HG03571 (cell line): ENCODE measurements around the gene RNASE13.

Experiments
- ATAC-seq: cut with Tn5 transposase; IDR thresholded peaks from one replicate; pipeline ENCODE4 v1.9.1; 2021; ENCODE audit not compliant: unreplicated experiment

Gene RNASE13

GRCh38 chr14:21066882-21067502 is 32.4 kb upstream of the RNASE13 start:
- no peak for ATAC-seq

GRCh38 chr14:21063479-21063878 is 28.9 kb upstream of the RNASE13 start:
- ATAC-seq: no peak

- no peak for ATAC-seq
These were observed 26.7 kb upstream of the RNASE13 start for GRCh38 chr14:21061347-21061668.

GRCh38 chr14:21060614-21061346 is 26.2 kb upstream of the RNASE13 start:
- no peak for ATAC-seq

- ATAC-seq: no peak
These were observed 25.4 kb upstream of the RNASE13 start for GRCh38 chr14:21059842-21060613.

- no peak for ATAC-seq
These were observed 24.3 kb upstream of the RNASE13 start for GRCh38 chr14:21058903-21059302.

- no peak for ATAC-seq
These were observed 23.4 kb upstream of the RNASE13 start, which contains the start of gene RNASE8 for GRCh38 chr14:21057803-21058675. Gene RNASE8, plus strand, starts transcription at chr14:21057822. Its CDS starts 71 bp downstream, at chr14:21057893.

GRCh38 chr14:21056520-21057163 is 22.0 kb upstream of the RNASE13 start:
- ATAC-seq: no peak

GRCh38 chr14:21055432-21056117 is 21.0 kb upstream of the RNASE13 start:
- no peak for ATAC-seq

- no peak for ATAC-seq
These were observed 20.1 kb upstream of the RNASE13 start for GRCh38 chr14:21054768-21055145.

GRCh38 chr14:21054123-21054767 is 19.6 kb upstream of the RNASE13 start:
- ATAC-seq: no peak

- ATAC-seq: no peak
These were observed 18.8 kb upstream of the RNASE13 start for GRCh38 chr14:21053184-21054122.

GRCh38 chr14:21050597-21050996 is 16.0 kb upstream of the RNASE13 start:
- ATAC-seq: no peak

GRCh38 chr14:21049271-21049673 is 14.7 kb upstream of the RNASE13 start:
- ATAC-seq: no peak

GRCh38 chr14:21048638-21049037 is 14.0 kb upstream of the RNASE13 start:
- ATAC-seq: no peak

- ATAC-seq: no peak
These were observed 12.8 kb upstream of the RNASE13 start for GRCh38 chr14:21047378-21047781.

GRCh38 chr14:21043974-21044618 is 9.5 kb upstream of the RNASE13 start:
- ATAC-seq: no peak
